ENCODE results near the gene KCNJ5. TPM values are rescaled to one million over a fixed set of nuclear protein-coding genes. Genes with fewer than 3 reads are reported as not detected.

The KCNJ5 gene
- total RNA-seq, 2 donors from 2014 or later, result 6.3 to 13.7 TPM

DNA sequence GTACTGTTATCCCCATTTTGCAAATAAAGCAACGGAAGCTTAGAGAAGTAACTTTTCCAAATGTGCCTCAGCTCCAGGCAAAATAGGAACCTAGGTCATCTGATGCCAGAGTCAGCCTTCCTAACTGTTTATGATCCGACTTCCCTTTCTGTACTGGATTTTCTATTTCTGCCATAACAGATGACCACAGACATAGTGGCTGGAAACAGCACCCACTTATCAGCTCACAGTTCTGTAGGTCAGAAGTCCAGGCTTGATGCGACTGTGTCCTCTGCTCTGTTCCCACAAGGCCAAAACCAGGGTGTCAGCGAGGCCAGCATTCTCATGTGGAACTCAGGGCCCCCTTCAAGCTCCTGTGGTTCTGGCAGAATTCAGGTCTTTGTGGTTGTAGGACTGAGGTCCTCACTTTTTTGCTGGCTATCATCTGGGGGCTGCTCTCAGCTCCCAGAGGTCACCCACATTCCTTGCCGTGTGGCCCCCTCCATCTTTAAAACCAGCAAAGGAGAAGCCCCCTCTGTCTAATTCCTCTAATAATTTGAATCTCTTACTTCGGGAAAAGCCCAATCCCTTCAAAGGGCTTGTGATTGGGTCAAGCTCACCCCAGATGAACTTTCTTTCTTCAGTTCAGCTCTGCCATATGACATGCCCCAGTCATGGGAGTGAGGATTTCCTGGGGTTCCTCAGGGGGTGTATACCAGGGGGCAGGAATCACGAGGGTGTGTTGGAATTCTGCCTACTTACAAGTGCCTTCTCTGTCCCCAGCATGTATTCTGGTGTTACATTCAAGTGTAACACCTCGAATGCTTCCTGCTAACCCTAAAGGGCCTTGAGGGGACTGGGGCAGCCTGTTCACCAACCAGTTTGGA is 15.3 kb downstream of the KCNJ5 start:
- DNase-seq (peak in 1 of 4 donors; percentile 50), ATAC-seq (no peak)
- Histone ChIP-seq H3K4me1 (peaks cover 51% of the 10 kb centered on the region), H3K9me3 (no peaks in the 10 kb centered on the region), H3K27me3 (no peaks in the 10 kb centered on the region), H3K4me3 (no peak overlapping the region), H3K27ac (peak overlapping the region in 3 of 4 donors; percentile 76 to 86 (median 83)), H3K36me3 (replicated peaks in 1 of 2; ENCODE audit: insufficient read depth in 1 of 2, low read depth in 2 of 2) (no peaks in the 10 kb centered on the region)
- 71 to 74% methylated on average over 6 to 8 of the region's 8 CpGs for whole genome bisulfite sequencing, 2 donors
- intact Hi-C loops (cut with DNase I), result no loop called here
- no peak for TF ChIP-seq CTCF (IDR thresholded peaks at IDR 0.05)
- peak in 1 of 3 donors; percentile 28 for TF ChIP-seq POLR2A (IDR thresholded peaks at IDR 0.05)

DNA sequence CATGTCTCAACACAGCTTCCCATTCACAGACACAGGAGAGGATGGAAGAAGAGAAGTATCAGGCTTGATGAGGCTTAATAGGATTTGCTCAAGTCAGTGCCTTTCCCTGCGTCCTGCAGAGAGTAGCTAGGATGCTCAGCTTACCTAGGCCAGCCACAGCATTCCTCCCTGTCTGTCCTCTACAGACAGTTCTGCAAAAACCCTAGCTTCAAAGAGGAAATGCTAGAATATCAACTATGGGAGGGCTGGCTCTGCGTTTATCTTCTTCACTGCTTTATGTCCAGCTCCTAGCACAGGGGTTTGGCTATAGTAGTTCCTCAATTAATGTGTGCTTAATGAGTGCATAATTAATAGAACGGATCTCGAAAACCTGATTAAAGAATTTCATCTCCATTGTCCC is 16.4 kb downstream of the KCNJ5 start:
- Histone ChIP-seq H3K9me3 (no peaks in the 10 kb centered on the region), H3K27me3 (no peaks in the 10 kb centered on the region), H3K27ac (no peak overlapping the region), H3K4me1 (peaks cover 48% of the 10 kb centered on the region), H3K36me3 (replicated peaks in 1 of 2; ENCODE audit: insufficient read depth in 1 of 2, low read depth in 2 of 2) (no peaks in the 10 kb centered on the region), H3K4me3 (no peak overlapping the region)
- ATAC-seq (no peak), DNase-seq (no peak)
- TF ChIP-seq POLR2A (IDR thresholded peaks at IDR 0.05) (no peak), CTCF (IDR thresholded peaks at IDR 0.05) (no peak)
- intact Hi-C loops (cut with DNase I), result no loop called here
- 80 to 85% methylated on average over 4 of the region's 4 CpGs for WGBS, 2 donors

DNA sequence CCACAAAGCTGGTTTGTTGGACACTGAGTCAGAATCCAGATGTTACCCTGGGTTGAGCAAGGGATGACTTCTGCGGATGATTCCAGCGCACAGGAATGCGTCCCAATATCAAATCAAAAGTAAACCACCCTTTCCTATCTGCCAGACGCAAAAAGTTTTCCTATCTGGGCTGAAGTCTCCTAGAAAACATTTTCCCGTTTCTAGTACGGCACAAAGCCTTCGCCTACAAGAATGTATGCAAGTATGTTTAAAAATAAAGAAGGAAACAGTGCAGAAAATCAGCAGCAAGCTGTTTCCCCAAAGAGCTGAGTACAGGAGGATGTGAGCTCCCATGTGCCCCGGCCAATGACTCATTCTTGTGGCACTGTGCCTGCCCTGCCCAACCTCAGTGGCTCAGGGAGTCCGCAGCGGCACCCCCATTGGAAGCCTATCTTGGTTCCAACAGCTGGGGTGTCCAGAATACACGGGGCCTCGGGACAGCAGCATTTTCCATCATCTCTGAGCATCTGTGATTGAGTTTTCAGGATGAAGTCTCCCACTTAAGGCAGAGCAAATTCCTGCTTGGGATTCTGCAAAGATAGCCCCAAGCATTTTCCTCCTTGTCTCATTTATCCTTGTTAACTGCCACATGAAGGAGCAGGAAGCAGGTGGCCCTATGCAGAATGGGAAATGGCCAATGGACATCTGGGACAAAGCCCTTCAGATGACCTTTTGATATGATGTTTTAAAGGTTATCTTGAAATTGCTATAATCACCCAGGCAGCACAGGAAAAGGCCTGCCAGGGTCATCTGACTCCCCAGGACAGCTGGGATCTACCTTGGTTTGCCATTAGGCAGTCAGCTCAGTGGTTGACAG is 17.5 kb downstream of the KCNJ5 start:
- Histone ChIP-seq H3K27ac (peak overlapping the region in 3 of 4 donors; percentile 22 to 38 (median 30)), H3K4me3 (no peak overlapping the region), H3K9me3 (no peaks in the 10 kb centered on the region), H3K4me1 (peaks cover 44% of the 10 kb centered on the region), H3K27me3 (no peaks in the 10 kb centered on the region), H3K36me3 (replicated peaks in 1 of 2; ENCODE audit: insufficient read depth in 1 of 2, low read depth in 2 of 2) (no peaks in the 10 kb centered on the region)
- DNase-seq (peak; percentile 75 to 85 (median 78)), ATAC-seq (peak; percentile 63)
- no peak for TF ChIP-seq POLR2A (IDR thresholded peaks at IDR 0.05)
- TF ChIP-seq CTCF (IDR thresholded peaks at IDR 0.05), result no peak
- 28 to 40% methylated on average over 11 to 12 of the region's 12 CpGs for WGBS, 2 donors
- intact Hi-C loops (cut with DNase I), result no loop called here

GRCh38 chr11:128909438-128910125 is 18.4 kb downstream of the KCNJ5 start:
- 66 to 67% methylated on average over 8 of the region's 8 CpGs for WGBS, 2 donors
- H3K4me1 ChIP-seq, result peaks cover 35% of the 10 kb centered on the region
- DNase-seq (no peak), ATAC-seq (no peak)
- H3K27me3 ChIP-seq, result no peaks in the 10 kb centered on the region
- no peak overlapping the region for H3K4me3 ChIP-seq
- H3K36me3 ChIP-seq (replicated peaks in 1 of 2; ENCODE audit: insufficient read depth in 1 of 2, low read depth in 2 of 2), result no peaks in the 10 kb centered on the region
- no peak overlapping the region for H3K27ac ChIP-seq
- no peaks in the 10 kb centered on the region for H3K9me3 ChIP-seq
- intact Hi-C loops (cut with DNase I), result no loop called here
- TF ChIP-seq POLR2A (IDR thresholded peaks at IDR 0.05) (no peak), CTCF (IDR thresholded peaks at IDR 0.05) (no peak)
